Mucosa of stomach (tissue), 1 donor: Measurements from ENCODE around the gene TEX36.
"Not testable (repeated sequence)": the region's sequence is repeated elsewhere in the genome, so short reads cannot be mapped to it uniquely, and the experiment has no call there.

Experiments
- H3K27me3 ChIP-seq: one replicate; pipeline ENCODE4 v1.7.0; 2013; ENCODE audit warnings: mild to moderate bottlenecking, low read length; ENCODE audit not compliant: control insufficient read depth, insufficient read depth
- H3K36me3 ChIP-seq: one replicate; pipeline ENCODE4 v1.7.0; 2013; ENCODE audit warnings: low read length; ENCODE audit not compliant: control insufficient read depth, insufficient read depth
- H3K4me1 ChIP-seq: one replicate; pipeline ENCODE4 v1.7.0; 2013; ENCODE audit warnings: mild to moderate bottlenecking, low read length; ENCODE audit not compliant: control insufficient read depth, insufficient read depth
- H3K4me3 ChIP-seq: one replicate; pipeline ENCODE4 v1.7.0; 2013; ENCODE audit warnings: low read length
- H3K9ac ChIP-seq: one replicate; pipeline ENCODE4 v1.7.0; 2013; ENCODE audit warnings: mild to moderate bottlenecking, low read length, moderate library complexity
- H3K9me3 ChIP-seq: one replicate; pipeline ENCODE4 v1.7.0; 2013; ENCODE audit warnings: mild to moderate bottlenecking, low read length, moderate library complexity; ENCODE audit not compliant: control insufficient read depth
- donor health status: Pancreatic carcinoma.

Gene TEX36, protein sequence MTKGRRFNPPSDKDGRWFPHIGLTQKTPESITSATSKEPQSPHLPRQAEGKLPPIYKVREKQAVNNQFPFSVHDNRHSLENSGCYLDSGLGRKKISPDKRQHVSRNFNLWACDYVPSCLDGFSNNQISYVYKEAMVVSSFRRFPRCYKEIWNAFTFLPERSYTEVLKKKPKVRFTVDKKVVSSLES

DNA sequence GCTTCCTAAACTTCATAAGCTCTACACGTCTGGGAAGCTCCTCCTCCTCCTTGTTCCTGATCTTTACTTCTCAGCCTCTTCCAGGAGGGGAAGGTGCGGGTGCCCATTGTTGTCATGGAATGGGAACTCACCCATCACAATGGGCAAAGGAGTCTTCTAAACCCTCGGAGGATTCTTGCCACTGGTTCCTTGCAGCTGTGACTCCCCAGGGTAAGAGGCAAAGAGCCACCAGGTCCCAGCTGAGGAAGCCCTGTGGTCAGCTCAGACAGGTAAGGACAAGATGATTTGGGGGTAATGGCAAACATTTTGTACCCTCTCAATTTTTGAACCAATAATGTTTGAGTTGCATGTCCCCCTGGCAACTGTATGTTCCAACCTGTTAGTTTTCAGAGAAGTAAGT, at the start of gene TEX36:
TEX36 (minus strand) TSS at position 101 of the 400 bp plus-strand sequence. CDS start 174 bp downstream, outside the sequence.
- H3K4me1 ChIP-seq, result no peaks in the 10 kb centered on the region
- no peaks in the 10 kb centered on the region for H3K27me3 ChIP-seq
- no peak within 1 kb of the TSS for H3K9ac ChIP-seq
- no peak within 1 kb of the TSS for H3K4me3 ChIP-seq
- no peaks in the 10 kb centered on the region for H3K36me3 ChIP-seq
- H3K9me3 ChIP-seq, result no peaks in the 10 kb centered on the region

DNA sequence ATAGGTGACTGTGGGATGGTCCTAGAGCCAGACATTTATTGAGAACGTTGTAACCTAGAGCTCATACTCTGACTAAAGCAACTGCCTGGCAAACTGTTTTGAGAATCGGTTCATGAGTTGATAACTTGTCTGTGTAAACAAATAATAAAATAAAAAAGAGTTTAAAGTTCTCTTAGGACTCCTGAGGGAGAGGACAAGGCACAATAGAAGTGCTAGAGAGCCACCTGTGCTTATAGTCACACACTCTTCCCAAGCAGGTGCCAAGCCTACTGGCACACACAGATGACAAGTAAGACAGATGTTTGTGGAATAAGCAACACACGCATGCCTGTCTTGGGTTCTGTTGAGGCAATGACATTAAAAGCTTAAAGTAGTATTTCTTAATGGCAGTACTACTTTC, 44.5 kb upstream of the TEX36 start:
- no peaks in the 10 kb centered on the region for H3K4me1 ChIP-seq

DNA sequence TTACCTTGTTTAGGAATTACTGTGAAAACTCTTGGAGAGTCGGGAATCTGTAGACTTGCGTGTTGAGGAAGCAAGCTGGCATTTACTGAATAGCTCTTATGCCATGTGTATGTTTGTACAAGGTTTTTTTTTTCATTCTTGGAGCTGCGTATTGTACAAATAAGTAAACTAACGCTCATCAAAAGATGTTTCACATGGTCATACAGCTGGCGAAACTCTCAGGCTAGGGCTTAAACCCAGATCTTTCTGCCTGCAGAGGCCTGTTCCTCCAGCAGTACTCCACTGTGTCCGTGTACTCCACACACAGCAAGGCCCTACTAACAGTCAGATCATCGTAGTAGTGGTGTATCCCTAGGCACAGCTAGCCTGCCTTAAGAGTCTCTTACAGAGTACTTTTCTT, 44.0 kb upstream of the TEX36 start:
- no peaks in the 10 kb centered on the region for H3K9me3 ChIP-seq
- no peaks in the 10 kb centered on the region for H3K27me3 ChIP-seq
- no peak overlapping the region for H3K4me3 ChIP-seq
- H3K4me1 ChIP-seq, result no peaks in the 10 kb centered on the region
- H3K9ac ChIP-seq, result no peak overlapping the region
- peaks cover 6% of the 10 kb centered on the region for H3K36me3 ChIP-seq

More for the DNA sequence above, 44.5 kb upstream of the TEX36 start:
- Histone ChIP-seq H3K9ac (no peak overlapping the region), H3K36me3 (peaks cover 6% of the 10 kb centered on the region), H3K4me3 (no peak overlapping the region), H3K27me3 (no peaks in the 10 kb centered on the region), H3K9me3 (no peaks in the 10 kb centered on the region)

DNA sequence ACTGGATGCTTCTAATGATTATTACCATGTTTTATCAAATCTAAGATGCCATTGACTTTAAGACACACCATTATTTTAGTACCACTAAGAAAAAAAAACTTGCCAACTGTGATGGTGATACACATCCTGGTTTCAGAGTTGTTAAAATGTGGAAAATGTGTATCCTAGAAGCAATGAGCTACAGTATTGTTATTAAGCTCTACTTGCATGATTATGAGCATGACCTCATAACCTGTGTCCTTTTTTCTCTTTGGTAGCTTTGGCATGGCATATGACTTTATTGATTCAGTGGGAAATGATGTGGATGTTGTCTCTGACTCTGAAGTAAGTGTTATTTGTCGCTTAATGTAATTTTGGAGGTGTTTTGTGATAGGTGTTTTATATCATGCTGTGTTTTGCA, 39.8 kb upstream of the TEX36 start:
- Histone ChIP-seq H3K27me3 (no peaks in the 10 kb centered on the region), H3K9me3 (no peaks in the 10 kb centered on the region), H3K9ac (no peak overlapping the region), H3K4me3 (no peak overlapping the region), H3K4me1 (no peaks in the 10 kb centered on the region), H3K36me3 (peaks cover 6% of the 10 kb centered on the region)

DNA sequence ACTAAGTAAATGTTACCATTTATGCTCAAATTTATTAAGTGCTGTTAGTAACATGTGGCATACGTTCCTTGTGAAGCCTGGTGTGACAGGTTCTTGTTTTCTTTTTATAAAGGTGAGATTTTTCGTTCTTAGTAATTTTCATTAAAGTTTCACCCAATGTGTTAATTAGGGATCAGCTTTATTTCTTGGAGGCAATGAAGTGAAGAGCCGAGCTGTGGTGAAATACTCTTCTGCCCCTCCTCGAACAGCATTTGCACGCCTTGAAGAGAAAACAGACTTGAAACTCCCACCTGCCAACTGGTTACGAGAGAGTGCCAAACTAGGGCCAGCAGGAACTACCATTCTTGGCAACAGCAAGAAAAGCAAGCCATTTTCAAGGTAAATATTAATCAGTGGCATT, 38.1 kb upstream of the TEX36 start:
- H3K4me3 ChIP-seq, result no peak overlapping the region
- no peaks in the 10 kb centered on the region for H3K9me3 ChIP-seq
- peaks cover 6% of the 10 kb centered on the region for H3K36me3 ChIP-seq
- no peaks in the 10 kb centered on the region for H3K27me3 ChIP-seq
- no peak overlapping the region for H3K9ac ChIP-seq
- no peaks in the 10 kb centered on the region for H3K4me1 ChIP-seq

DNA sequence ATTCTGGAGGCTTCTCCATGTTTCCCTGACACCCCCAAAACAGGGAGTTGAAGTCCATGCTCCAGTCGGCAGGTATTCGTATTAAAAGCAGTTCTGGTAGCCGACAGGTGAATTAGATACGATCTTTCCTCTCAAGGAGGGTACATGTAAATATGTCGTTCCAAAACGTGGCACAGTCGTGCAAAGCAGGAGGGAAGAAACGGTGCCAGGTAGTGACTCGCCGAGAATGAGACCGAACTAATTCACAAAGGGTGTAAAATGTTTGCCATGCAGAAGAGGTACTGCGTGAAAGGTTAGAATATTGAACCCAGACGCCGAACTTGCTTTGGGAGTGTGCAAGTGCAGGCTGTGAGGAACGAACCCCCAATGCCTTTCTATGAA, 37.0 kb upstream of the TEX36 start:
- no peaks in the 10 kb centered on the region for H3K9me3 ChIP-seq
- peak overlapping the region; percentile 86 for H3K4me3 ChIP-seq
- no peaks in the 10 kb centered on the region for H3K27me3 ChIP-seq
- no peaks in the 10 kb centered on the region for H3K36me3 ChIP-seq
- no peaks in the 10 kb centered on the region for H3K4me1 ChIP-seq
- H3K9ac ChIP-seq, result peak overlapping the region; percentile 93

DNA sequence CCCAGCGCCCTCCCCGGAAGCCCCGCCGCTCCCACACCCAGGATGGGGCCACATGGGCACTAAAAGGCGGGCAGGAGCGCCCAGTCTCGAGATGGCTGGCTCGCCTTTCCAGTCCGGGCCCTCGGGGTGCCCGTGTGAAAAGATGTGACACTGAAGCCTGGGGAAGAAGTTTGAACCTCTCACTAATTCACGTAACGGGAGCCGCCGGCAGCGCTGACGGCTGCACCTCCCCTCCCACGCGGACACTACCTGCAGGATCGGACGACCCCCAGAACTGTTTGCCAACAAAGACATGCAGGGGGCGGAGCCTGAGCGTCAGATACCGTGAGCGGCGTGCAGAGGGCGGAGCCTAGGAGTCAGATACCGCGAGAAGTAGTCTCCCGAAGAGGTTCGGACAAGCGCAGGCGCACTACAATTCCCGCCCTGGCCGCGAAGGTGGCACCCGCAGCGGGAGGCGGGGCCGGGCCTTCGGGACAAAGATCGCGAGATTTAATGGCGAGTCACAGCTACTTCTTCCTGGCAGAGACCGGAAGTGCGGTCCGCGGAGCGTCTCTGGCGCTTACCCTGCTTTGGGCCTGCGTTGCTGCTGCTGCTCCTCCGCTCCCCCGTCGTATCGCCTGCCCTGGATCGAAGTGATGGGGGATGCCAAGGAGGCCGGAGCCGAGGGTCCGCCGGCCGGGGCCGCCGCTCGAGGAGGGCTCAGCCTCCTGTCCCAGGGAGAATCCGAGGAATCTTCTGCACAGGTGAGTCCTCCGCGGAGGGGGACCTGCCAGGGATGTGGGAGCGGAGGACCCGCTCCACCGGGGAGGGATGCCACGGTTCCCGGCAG, 36.4 kb upstream of the TEX36 start, which contains the start of gene EDRF1:
EDRF1 (plus strand) TSS at position 537 of the 829 bp plus-strand sequence; CDS start at position 636, 99 bp downstream.
- H3K4me3 ChIP-seq, result peak within 1 kb of the TSS; percentile 86
- no peaks in the 10 kb centered on the region for H3K4me1 ChIP-seq
- no peaks in the 10 kb centered on the region for H3K36me3 ChIP-seq
- H3K9ac ChIP-seq, result peak within 1 kb of the TSS; percentile 93
- H3K27me3 ChIP-seq, result no peaks in the 10 kb centered on the region
- H3K9me3 ChIP-seq, result no peaks in the 10 kb centered on the region

DNA sequence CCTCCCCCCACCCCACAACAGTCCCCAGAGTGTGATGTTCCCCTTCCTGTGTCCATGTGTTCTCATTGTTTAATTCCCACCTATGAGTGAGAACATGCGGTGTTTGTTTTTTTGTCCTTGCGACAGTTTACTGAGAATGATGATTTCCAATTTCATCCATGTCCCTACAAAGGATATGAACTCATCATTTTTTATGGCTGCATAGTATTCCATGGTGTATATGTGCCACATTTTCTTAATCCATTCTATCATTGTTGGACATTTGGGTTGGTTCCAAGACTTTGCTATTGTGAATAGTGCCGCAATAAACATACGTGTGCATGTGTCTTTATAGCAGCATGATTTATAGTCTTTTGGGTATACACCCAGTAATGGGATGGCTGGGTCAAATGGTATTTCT, 31.8 kb upstream of the TEX36 start:
- H3K4me3 ChIP-seq, H3K27me3 ChIP-seq, H3K36me3 ChIP-seq, H3K9ac ChIP-seq, H3K9me3 ChIP-seq, H3K4me1 ChIP-seq: not testable (repeated sequence)

DNA sequence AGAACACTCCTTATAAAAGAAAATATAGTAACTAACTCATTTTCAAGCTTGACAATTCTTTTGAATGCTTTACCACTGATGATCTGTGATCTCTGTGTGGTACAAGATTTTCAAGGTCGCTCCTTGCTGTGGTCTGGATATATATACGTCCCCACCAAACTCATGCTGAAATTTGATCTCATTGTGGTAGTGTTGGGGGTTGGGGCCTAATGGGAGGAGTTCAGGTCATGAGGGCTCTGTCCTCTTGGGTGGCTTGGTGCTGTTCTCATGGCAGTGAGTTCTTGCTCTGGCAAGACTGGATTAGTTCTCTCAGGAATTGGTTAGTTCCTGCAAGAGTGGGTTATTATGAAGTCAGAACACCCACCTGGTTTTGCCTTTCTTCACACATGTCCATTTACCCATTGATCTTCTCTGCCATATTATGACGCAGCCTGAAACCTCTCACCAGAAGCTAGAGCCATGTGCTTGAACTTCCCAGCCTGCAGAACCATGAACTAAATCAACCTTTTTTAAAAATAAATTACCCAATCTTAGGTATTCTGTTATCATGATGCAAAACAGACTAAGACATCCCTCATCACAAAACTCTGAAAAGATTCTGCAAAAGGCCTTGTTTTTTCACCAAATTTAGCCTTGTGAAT, 28.3 kb upstream of the TEX36 start:
- peaks cover 4% of the 10 kb centered on the region for H3K4me1 ChIP-seq
- H3K9me3 ChIP-seq, result no peaks in the 10 kb centered on the region
- H3K4me3 ChIP-seq, result no peak overlapping the region
- no peak overlapping the region for H3K9ac ChIP-seq
- no peaks in the 10 kb centered on the region for H3K36me3 ChIP-seq
- H3K27me3 ChIP-seq, result no peaks in the 10 kb centered on the region

DNA sequence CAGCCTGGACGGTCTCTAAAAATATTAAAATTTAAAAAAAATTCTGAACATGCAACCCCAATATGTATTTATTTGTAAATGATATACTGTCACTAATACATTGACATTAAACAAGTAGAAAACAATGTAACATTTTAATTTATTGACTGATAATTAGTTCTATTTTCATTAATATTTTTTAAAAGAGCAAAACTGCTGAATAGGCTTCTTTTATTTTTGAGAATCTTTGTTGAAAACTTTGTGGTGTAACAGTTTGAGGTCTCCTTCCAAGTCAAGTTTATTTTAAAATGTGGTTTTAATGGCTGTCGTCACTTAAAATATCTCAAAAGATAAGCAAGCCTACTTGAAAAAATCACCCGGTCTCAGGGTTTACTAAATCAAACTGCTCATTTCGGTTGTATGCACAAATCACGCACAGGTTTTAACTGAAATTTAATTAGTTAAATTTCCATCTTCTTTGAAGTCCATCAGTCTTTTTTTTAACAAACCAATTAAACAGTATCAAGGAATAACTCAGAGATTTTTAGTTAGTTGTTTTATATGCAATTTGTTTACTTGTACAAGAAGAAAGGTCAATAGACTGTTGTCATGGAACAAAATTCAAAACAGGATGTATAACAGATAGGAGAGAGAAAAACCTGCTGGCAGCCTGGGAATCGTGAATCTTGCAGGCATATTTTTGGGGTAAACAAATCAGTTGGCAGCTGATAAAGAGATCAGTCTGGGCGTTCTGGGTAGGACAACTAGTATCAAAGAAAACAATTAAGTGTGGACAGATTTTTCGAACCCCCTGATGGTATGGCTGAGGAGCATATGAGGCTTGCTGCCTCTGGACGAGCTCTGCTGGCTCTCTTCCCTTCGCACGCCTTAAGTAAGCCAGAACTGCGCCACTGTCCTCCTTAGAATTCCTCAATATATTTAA, 26.9 kb upstream of the TEX36 start:
- H3K27me3 ChIP-seq, result no peaks in the 10 kb centered on the region
- no peaks in the 10 kb centered on the region for H3K9me3 ChIP-seq
- H3K4me3 ChIP-seq, result no peak overlapping the region
- H3K4me1 ChIP-seq, result peaks cover 4% of the 10 kb centered on the region
- no peak overlapping the region for H3K9ac ChIP-seq
- H3K36me3 ChIP-seq, result no peaks in the 10 kb centered on the region

DNA sequence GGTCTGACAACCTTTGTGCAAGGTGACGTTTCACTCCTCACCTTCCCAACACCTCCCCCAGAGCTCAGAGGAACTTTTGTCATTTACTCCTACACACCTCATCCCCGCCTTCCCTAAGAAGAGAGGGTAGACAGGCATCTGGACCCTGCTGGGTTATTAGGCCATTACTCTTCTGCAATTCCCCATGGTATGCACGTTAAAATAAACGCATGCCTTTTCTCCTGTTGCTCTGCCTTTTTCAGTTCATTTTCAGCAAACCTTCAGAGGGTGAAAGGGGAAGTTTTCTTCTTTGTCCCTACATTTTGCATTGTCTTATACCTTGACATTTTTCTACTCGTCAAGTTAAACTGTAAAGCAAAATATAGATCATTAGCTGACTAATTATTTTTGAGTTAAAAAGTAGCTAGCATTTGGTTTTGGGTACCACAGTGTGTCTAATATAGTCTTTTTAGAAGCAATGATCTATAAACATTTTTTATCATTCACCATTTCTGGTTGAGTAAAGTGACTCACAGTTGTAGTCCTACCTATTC, 26.1 kb upstream of the TEX36 start:
- no peak overlapping the region for H3K4me3 ChIP-seq
- no peak overlapping the region for H3K9ac ChIP-seq
- H3K27me3 ChIP-seq, result no peaks in the 10 kb centered on the region
- no peaks in the 10 kb centered on the region for H3K36me3 ChIP-seq
- peaks cover 4% of the 10 kb centered on the region for H3K4me1 ChIP-seq
- H3K9me3 ChIP-seq, result no peaks in the 10 kb centered on the region
